ENCODE measurements around the gene TXLNB.

GRCh38 chr6:139324301-139324555 lies 32.4 kb upstream of the TXLNB start:
- TF ChIP-seq CTCF (IDR thresholded peaks at IDR 0.05; ENCODE audit: low read length) (no peak), EZH2 (optimal IDR thresholded peaks at IDR 0.05; ENCODE audit: low read depth, low read length) (no peak), EZH2phosphoT487 (IDR thresholded peaks at IDR 0.05; ENCODE audit: low read length) (no peak)
